CD4-positive, alpha-beta T cell treated with Interleukin-15 for 1 hour (primary cell): ENCODE data around the gene CCDC192.
"Not testable (repeated sequence)": the region's sequence is repeated elsewhere in the genome, so short reads cannot be mapped to it uniquely, and the experiment has no call there.

Experiments used
- DNase-seq: peaks from one replicate; pipeline ENCODE4 v3.0.0-alpha.2; 2020

CCDC192 gene

DNA sequence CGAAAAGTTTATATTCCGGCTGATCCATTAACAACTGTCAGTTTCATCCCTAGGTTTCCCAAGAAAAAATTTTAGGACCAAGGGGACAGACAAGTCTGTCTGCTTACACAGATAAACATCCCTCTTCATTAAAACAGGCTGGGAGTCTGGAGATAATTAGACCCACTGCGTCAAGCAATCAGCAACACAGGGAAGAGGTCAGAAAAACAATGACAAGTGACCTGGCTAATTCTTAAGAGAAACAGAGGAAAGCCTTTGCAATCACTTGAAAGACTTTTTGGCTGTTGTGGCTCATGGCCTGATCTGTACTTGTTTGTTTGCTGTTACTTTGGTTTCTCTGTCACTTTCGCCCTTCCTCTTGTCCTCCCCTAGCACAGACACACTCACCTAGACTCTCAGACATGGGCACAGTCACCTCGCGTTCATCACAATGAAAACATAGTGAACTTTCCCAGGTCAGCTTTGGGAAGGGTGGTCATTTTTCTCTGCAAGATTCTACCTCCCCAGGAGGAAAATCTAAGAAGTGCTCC is 2.9 kb upstream of the CCDC192 start:
- DNase-seq: no peak

DNA sequence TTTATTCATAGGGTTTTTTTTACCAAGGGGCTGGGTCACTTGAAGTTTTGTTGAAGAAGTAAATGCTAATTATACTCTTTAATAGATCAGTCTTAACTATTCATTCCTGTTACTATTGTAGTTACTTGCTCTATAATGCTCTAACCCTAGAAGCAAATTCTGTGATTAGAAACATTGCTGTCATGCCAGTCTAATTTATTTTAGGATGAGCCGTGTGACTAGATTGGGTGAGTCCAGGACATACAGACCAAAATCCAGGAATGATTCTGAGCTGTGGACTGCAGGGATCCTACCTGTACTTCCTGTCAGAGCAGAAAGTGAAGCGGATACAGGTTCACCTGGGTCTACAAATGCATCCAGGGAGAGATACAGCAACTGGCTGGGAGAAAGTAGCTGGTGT is 757 bp upstream of the CCDC192 start:
- no peak for DNase-seq

DNA sequence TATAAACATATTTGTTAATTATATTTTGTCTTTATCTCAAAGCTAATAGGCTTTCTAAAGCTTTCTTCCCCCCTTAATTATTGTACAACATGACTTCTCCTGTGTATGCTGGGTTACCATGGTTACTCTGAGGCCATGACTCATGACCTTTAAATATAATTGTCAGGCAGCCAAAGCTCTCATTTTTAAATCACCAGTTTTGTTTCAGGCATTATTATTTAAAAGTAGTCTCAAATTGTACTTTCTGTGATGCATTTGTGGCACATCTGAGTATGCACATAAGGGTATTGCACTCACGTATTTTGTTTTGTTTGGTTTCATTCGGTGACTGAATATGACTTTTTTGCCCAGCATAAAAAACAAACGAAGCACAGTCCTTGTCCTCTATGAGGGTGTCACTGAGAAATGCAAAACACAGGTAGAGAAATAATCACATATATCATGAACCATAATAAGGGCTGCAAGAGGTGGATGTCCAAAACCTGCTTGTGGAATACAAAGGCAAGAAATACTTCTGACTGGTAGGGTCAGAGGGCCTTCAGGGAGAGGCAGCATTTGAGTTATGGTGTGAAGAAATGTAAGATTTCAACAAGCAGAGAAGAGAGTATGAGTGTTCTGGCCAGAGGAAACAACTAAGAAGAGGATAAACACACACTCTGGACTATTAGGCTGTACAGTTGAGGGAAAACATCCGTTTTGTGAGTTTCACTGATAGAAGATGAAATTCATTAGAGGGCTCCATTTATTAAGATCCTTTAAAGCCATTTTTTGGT is 2.1 kb downstream of the CCDC192 start:
- no peak for DNase-seq

DNA sequence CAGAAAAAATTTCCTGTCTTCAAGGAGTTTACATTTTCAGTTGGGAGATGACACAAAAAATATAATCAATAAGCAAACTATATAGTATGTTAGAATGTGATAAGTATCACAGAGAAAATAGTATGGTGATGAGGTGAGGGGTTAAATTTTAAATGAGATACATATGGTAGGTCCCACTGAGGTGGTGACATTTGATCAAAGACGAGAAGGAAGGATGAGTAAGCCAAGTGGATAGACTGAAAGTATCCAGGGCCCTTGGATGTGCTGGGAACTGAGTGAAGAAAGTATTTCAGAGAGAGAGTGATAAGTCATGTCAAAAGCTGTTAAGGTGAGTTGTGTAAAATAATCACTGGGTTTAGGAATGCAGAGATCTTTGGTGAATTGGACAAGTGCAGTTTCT is 3.5 kb downstream of the CCDC192 start:
- DNase-seq: no peak

DNA sequence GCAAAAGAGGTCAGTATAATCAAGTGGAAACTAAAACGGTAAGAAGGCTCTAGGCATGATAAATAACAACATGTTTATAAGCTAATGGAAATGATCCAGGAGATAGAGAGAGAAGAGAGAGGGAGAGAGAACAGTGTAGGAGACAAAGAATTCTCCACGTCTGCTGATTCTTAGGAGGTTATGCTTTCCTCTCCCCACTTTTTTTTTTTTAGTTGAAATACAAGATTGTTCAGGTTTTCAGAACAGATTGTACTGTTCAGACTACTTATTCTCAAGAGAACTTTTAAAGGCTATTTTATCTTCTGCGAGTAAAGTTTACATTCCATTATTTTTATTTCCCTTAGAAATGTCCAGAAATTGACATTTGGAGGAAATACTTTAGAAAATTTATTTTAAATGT is 4.0 kb downstream of the CCDC192 start:
- DNase-seq: no peak

DNA sequence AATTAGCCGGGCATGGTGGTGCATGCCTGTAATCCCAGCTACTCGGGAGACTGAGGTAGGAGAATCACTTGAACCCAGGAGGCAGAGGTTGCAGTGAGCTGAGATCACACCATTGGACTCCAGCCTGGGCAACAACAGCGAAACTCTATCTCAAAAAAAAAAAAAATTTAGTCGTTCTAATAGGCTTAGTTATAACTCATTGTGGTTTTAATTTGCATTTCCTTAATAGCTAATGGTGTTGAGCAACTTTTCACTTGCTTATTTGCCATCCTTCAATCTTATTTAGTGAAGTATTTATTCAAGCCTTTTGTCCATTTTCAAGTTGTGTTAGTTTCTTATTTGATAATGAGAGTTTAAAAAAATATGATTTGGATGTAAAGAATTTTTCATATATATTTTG is 9.9 kb downstream of the CCDC192 start:
- not testable (repeated sequence) for DNase-seq

DNA sequence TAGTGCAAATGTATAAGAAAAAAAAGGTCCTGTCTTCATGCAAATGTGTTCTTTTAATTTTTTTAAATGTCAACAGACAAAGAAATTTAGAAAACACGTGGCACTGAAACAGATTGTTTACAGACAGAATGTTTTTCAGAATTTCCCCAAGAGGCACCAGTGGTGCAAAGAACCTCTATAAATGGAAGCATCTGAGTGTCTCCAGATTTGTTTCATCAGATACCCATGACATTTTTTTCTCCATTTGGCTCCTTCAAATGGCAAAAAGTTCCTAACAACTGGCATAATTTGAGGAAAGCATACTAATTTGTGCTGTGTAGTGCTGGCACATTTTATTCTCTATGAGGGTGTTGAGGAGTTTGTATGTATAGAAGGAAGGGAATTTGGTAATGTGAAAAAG is 15.0 kb downstream of the CCDC192 start:
- DNase-seq: no peak

DNA sequence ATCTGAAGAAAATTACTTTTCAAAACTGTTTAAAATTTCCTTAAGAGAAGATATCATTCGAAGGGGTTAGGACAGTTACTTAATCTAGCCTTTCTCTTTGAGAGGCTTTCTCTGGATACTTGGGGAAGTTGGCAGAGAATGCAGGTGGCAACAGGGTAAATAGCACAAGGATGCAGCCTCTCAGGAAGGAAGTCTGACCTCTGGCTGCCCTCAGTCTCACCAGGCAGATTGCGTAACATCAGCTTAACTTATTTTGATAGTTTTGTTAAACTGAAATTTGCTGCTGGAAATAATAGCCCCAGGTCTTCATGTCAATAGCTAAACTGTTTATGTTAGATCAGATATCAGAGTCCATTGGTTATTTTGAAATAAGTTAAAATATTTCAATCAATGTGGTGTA is 20.4 kb downstream of the CCDC192 start:
- no peak for DNase-seq

DNA sequence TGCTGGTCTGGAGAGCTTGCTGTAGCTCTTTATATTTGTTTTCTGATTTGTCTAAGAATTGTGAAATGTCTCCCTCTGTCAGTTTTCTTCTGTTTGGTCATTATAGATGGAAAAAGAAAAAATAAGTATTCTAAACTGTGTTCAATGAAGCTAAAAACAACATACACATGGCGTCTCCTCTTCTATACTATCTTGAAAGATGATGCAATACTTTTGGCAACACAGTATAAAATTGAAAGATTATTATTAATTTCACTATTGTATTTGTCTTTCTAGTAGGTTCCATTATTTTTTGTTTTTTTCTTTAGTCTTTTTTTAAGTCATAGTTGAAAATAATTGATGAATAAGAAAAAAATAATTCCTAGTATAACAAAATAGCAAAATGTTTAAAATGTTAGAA is 22.5 kb downstream of the CCDC192 start:
- no peak for DNase-seq

DNA sequence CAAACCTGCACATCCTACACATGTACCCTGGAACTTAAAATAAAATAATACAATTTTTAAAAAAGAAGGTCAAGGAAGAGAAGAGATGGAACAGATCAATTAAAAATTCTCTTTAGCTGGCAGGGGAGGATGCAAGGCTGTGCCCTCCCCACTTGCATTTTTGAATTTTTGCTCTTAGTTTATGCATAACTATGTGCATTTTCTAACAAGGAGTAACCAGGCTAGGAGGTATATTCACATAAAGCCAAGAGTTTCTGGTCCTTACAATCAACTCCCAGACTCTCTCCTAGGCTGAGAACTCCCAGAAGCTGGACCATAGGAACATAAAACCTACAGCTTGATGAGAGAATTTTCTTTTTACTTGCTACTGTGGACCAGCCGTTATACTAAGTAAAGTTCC is 29.8 kb downstream of the CCDC192 start:
- DNase-seq: no peak

DNA sequence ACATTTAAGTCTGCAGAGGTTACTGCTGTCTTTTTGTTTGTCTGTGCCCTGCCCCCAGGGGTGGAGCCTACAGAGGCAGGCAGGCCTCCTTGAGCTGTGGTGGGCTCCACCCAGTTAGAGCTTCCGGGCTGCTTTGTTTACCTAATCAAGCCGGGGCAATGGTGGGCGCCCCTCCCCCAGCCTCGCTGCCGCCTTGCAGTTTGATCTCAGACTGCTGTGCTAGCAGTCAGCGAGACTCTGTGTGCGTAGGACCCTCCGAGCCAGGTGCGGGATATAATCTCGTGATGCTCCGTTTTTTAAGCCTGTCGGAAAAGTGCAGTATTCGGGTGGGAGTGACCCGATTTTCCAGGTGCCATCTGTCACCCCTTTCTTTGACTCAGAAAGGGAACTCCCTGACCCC is 36.2 kb downstream of the CCDC192 start:
- not testable (repeated sequence) for DNase-seq

DNA sequence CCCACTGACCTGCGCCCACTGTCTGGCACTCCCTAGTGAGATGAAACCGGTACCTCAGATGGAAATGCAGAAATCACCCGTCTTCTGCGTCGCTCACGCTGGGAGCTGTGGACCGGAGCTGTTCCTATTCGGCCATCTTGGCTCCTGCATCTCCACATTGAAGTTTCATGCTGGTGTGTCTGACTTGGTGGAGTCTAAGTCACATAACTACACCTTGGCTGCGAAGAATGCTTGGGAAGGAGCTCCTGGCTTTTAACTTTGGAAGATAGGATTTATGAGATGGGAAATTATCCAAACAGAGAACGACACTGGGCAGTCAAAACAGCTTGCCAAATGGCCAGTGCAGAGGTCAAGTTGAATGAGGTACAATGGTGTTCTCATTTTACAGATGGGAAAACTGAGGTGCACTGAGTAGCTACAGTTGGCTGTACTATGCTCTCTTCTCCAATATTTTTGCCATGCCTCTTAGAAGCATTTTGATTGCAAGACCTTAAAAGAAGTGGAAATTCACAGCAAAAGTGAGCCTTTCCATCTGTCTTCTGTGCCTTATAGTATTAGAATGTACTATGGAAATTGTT is 36.7 kb downstream of the CCDC192 start:
- DNase-seq: no peak

DNA sequence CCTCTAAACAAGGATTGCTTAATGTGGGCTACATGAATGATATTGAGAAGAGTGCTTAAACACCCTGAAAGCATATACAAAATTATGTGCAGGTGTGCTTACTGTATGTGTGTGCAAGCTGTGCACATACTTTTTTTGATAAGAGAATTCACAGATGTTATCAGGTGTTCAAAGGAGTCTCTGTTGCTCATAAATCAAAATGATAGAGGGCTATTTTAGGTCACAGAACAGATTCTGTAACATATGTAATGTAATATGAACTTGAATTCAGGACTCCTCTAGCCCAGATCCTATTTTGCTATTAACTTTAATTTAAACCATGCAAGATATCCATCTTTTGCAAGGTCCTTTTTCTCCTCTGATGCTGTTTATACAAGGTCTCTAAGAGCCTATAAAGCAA is 38.2 kb downstream of the CCDC192 start:
- no peak for DNase-seq

DNA sequence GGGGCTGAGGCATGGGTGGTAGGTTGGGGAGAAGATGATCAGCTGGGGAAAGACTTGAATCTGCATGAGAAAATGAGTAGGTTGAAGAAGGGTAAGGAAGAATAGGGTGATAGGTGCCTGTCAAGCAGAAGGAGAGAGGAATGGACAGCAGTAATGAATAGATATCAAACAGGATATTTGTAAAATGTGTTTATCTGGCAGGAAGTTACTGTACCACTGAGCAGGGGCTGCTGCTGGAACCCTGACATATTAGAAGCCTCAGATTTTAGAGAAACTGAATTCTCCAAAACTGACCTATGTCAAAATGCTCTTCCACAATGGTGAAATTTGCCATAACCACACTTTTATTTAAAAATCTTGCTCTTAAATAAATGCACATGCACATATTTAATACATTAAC is 41.0 kb downstream of the CCDC192 start:
- DNase-seq: no peak

DNA sequence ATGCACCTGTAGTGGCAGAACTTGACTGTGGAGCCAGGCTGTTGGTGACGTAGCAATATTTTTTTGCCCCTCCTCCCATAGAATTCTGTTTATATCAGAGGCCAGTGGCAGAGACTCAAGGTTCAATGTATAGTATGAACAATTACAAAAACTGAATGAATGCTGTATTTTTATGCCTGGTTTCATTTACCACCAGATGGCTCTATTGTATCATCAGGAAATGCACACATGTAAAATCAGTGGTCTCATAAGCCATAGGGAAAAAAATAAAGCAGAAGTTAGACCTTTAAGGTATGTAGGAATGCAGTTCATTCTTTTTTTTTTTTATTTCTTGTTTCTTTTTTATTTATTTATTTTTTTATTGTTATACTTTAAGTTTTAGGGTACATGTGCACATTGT is 43.6 kb downstream of the CCDC192 start:
- no peak for DNase-seq

DNA sequence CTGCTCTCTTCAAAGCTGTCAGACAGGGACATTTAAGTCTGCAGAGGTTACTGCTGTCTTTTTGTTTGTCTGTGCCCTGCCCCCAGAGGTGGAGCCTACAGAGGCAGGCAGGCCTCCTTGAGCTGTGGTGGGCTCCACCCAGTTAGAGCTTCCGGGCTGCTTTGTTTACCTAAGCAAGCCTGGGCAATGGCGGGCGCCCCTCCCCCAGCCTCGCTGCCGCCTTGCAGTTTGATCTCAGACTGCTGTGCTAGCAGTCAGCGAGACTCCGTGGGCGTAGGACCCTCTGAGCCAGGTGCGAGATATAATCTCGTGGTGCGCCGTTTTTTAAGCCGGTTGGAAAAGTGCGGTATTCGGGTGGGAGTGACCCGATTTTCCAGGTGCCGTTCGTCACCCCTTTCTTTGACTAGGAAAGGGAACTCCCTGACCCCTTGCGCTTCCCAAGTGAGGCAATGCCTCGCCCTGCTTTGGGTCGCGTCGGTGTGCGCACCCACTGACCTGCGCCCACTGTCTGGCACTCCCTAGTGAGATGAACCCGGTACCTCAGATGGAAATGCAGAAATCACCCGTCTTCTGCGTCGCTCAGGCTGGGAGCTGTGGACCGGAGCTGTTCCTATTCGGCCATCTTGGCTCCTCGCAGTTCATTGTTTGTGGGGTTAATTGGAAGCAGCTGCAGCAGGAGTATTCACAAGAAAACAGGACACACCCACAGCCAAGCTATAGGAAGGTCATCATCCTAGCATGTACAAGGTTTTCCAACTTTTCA is 49.5 kb downstream of the CCDC192 start:
- DNase-seq: not testable (repeated sequence)

DNA sequence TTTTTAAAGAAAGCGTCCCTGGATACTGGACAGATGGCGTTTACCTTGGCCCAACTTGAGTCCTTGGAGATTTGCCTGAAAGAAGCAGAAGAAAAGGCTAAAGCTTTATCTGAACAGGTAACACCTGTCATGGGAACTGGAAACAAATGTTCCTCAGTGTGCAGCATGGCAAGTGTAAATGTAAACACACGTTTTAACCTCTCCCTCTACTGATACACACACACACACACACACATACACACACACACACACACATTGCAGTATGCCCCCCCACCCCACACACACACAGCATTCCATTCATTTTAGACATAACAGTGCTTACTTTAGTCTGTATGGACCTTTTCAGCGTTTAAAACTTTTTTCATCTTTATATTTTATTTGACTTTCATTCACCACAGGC is 51.1 kb downstream of the CCDC192 start:
- DNase-seq: no peak

DNA sequence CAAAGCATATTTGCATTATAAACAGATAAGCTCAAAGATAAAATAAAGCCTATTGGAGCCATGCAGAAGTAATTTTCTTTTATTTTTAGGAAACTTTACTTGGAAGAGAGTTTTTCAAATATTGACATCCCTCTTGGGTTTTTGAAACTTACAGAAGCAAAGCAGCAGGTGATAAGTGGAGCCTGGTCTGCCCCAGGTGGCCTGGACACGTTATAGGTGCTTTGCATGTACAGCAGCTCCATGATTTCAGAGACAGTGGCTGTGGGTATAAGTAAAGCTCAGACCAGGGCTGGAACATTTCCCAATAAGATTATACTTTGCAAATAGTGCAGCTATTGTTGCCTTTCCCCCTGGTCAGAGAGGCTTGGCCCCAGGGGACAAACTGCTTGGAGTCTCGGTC is 51.5 kb downstream of the CCDC192 start:
- no peak for DNase-seq

DNA sequence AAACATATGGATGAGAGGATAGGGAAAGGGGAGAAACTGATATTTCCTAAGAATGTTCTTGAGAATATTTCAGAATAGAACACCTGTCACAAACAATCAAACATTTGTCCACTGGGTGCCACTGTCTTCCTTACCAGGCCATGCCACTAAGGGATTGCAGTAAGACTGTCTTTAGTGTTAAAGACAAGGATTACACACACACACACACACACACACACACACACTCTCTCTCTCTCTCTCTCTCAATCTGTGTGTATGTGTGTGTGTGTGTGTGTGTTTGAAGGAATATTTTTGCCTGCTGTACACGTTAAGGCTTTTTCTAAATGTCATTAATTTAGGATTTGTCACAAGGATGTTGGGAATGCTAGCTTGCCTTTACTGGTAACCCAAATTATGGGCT is 54.4 kb downstream of the CCDC192 start:
- no peak for DNase-seq

DNA sequence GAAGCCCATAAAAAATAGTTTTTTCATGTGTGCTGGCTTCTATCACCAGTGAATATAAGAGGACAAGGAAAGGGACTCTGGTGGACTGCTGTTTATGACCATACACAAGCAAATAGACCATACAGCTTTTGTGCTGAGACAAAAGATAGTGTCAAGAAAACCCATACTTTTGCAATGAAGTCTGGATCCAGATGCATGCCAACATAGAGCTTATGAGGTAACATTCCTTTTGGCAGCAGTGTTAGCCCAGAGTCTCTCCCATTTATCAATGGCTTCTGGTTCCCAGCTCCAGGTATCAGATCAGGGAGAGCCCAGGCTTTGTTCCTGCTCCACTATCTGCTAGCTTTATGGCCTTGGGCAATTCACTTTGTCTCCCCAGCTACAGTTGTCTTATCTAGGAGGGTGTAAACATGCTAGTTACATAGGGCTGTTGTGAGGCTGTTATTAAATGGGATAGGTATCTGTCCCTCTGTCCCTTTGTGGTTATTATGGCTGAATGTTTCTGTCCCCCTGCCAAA is 55.6 kb downstream of the CCDC192 start:
- DNase-seq: no peak

DNA sequence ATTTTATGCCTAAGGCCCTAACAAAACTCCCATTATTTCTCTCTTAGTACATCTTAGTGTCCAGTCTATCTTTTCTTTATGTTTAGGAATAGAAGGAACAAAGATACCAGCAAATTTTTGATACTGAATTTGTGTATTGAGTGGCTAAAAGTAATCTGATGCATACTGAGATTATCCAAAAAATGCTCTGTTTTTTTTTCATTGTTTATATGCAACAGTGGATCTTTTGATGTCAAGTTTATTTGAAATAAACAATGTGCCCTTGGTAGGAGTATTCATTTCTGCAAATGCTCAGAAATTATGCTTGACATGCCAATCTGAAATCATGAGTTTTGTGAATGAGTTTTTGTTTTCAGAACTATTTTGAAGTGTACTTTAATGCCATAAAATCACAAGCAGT is 58.7 kb downstream of the CCDC192 start:
- no peak for DNase-seq

DNA sequence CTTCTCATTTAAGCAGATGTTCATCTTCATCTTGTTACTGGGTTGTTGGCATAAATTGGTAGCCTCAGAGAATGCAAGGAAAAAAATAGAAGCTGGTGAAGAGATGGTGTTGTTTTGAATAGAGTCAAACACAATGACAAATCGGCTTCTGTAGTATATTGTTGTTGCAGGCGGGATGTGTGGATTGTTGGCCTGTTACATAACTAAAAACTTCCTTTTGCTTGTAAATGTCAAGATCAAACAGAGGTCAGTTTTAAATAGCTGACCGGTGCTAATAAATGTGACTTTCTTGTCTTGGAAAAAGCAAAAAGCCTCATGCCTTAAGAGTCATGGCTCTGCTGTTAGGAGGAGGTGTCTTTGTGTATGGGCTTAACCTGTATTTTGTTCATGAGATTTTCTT is 59.2 kb downstream of the CCDC192 start:
- DNase-seq: no peak

DNA sequence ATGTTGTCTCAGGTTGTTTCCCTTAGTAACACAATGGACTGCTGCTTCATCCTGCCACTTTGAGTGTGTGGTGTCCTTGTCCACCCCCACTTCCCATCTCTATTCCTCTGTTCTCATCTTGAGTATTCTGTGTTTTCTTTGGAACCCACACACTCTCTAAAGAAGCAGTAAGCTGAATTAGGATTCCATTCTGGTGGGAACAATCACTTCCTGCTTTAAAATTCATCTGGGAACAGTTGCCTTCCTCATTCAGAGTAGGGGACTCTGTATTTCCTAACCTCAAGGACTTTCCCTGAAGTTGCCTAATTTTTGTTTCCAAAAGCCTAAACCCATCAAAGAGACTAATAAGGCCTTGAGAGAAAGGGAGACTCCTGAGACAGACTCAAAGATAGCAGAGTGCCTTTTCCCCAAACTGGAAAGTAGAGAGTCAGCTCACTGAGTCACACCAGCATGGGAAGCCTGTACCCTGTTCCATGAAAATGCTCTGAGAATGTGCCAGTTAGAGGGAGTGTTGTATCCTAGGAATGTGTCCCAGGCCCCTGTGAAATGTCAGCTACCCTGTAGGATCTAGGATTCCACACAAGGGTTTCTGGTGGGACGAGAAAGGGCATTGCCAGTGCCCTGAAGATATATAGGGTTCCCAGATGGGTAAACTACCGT is 63.6 kb downstream of the CCDC192 start:
- DNase-seq: no peak
